Measurements from ENCODE around the gene OCRL.

The OCRL gene

GRCh38 chrX:129576539-129576938, 36.5 kb downstream of the OCRL start:
- DNase-seq (ENCODE audit: low read depth, low spot score) = no peak
- H3K4me3 ChIP-seq (ENCODE audit: low read length) = no peak overlapping the region

DNA sequence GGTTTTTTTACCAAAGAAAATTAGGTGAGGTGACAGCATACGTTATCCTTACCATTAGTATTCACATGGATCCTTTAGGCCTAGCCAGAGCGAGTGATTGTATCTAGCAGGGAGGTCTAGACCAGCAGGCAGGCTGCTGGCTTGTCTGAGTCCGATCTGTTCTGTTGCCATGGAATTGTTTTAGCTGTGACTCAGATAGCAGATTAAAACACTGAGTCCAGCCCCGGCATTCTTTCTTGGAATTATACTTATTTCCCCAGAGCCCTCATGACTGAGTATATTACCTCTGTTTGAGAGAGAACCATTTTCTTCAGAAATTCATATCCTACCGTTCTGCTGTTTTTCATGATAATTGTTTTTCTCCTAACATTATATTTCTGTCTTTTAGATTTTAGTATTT, 37.4 kb downstream of the OCRL start:
- DNase-seq (ENCODE audit: low read depth, low spot score) = no peak
- no peak overlapping the region for H3K4me3 ChIP-seq (ENCODE audit: low read length)

GRCh38 chrX:129577877-129578276, 37.8 kb downstream of the OCRL start:
- H3K4me3 ChIP-seq (ENCODE audit: low read length) = no peak overlapping the region
- no peak for DNase-seq (ENCODE audit: low read depth, low spot score)

GRCh38 chrX:129581904-129582303, 41.8 kb downstream of the OCRL start:
- no peak for DNase-seq (ENCODE audit: low read depth, low spot score)
- H3K4me3 ChIP-seq (ENCODE audit: low read length) = no peak overlapping the region

DNA sequence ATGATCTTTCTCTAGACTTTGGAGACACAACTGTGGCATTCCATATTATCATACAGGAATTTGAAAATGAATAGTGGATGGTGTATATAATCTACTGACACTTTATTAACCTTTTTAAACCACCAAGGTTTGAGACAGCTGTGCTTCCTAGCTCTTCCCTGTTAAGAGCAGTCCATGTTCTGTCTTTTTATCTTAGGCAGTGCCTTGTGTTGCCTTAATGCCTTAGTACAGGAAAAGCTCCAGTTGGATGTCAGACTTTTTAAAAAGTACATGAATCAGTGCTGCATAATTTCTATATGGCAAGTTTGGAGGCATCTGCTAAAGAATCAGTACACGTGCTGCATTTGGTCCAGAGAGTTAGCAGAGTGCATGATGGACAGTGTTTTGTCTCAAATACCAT, 45.1 kb downstream of the OCRL start:
- H3K4me3 ChIP-seq (ENCODE audit: low read length) = no peak overlapping the region
- no peak for DNase-seq (ENCODE audit: low read depth, low spot score)

- H3K4me3 ChIP-seq (ENCODE audit: low read length) = no peak overlapping the region
- no peak for DNase-seq (ENCODE audit: low read depth, low spot score)
These were observed 45.6 kb downstream of the OCRL start for GRCh38 chrX:129585691-129586090.

DNA sequence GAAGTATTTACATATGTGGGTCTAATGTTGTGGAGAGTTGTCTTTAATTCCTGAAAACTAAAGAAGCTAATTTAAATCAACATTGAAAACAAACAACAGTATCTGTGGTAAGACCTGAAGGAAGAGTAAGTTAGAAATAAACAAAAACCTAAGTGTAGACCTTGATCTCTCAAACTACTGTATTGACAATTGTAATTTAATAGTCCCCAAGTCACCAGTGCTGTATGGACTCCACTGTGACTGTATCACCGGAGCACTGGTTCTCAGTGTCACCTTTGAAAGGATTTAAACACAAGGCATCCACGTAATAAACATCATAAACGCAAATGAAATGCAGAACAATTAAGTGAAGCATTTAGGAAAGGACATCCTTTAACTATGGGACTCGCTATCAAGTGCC, 46.4 kb downstream of the OCRL start:
- no peak overlapping the region for H3K4me3 ChIP-seq (ENCODE audit: low read length)
- no peak for DNase-seq (ENCODE audit: low read depth, low spot score)

GRCh38 chrX:129590596-129590995, 50.5 kb downstream of the OCRL start:
- H3K4me3 ChIP-seq (ENCODE audit: low read length) = no peak overlapping the region
- no peak for DNase-seq (ENCODE audit: low read depth, low spot score)

DNA sequence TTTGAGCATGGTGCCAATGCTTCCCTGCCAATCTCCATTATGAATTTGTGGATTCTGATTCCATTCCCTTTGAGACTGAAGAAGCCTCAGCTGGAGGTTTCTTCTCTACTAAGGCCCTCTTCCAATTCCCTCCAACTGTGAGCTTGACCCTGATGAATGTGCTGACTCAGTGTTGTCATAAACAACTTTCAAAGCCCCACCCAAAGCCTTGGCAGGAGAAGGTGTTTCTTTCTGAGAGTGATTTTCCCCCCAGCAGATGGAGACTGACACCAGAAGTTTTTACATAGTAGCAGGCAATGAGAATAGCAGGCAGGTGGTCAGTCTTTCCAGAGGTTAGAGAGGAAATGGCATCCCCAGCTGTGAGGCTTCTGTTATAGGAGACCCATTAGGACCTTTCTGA, 53.1 kb downstream of the OCRL start:
- no peak overlapping the region for H3K4me3 ChIP-seq (ENCODE audit: low read length)
- DNase-seq (ENCODE audit: low read depth, low spot score) = no peak

GRCh38 chrX:129594781-129595180, 54.7 kb downstream of the OCRL start:
- DNase-seq (ENCODE audit: low read depth, low spot score) = no peak
- H3K4me3 ChIP-seq (ENCODE audit: low read length) = no peak overlapping the region

DNA sequence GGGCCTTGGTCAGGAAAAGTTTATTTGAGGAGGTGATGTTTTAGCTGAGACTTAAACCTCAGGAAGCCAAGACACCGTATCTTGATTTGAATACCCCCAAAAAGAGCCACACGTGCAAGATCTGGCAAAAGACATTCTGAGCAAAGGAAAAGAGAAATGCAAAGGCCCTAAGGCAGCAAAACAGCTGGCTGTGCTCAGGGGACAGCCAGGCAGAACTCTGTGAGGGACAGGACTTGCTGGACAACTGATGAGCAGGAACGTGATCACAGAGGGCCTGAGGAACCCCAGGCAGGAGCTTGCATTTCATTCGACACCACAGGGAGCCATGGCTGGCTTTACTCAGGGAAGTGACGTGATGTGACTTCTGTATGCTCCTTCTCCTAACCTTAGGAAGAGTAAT, 56.0 kb downstream of the OCRL start:
- no peak for DNase-seq (ENCODE audit: low read depth, low spot score)
- H3K4me3 ChIP-seq (ENCODE audit: low read length) = no peak overlapping the region

- DNase-seq (ENCODE audit: low read depth, low spot score) = no peak
- no peak overlapping the region for H3K4me3 ChIP-seq (ENCODE audit: low read length)
These were observed 57.8 kb downstream of the OCRL start for GRCh38 chrX:129597905-129598304.

DNA sequence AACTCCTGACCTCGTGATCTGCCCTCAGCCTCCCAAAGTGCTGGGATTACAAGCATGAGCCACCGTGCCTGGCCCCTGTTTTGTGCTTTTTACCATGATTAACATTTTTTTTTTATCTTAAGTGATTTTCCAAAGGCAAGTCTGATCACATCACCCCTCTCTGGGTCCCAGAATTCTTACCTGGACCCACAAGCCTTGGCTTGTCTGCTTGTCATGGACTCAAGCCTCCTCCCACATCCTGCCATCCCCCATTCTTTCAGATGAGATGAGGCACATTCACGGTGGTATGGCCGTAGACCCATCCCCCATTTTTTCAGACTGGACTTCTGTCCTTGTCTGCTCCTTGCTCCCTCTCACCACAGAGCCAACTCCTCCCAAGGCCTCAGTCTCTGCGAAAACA, 59.4 kb downstream of the OCRL start:
- no peak for DNase-seq (ENCODE audit: low read depth, low spot score)

DNA sequence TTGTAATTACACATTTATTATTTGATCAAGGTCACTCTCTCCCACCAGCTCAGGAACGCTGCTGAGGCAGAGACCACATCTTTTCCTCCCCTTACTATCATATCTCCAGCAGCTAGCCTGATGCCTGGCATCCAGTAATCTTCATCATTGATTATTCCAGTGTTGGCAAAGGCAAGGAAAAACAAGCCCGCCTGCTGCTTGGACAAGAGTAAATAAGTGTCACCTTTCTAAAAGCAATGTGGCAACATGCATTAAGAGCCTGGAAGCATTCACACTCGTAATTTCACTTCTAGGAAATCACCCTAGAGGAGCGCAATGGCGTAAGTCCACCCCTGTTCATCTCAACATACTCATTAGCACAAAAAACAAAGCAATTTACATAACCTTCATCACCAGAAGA, 59.9 kb downstream of the OCRL start:
- DNase-seq (ENCODE audit: low read depth, low spot score) = no peak
- H3K4me3 ChIP-seq (ENCODE audit: low read length) = no peak overlapping the region

More for the DNA sequence above, 59.4 kb downstream of the OCRL start:
- H3K4me3 ChIP-seq (ENCODE audit: low read length) = no peak overlapping the region

DNA sequence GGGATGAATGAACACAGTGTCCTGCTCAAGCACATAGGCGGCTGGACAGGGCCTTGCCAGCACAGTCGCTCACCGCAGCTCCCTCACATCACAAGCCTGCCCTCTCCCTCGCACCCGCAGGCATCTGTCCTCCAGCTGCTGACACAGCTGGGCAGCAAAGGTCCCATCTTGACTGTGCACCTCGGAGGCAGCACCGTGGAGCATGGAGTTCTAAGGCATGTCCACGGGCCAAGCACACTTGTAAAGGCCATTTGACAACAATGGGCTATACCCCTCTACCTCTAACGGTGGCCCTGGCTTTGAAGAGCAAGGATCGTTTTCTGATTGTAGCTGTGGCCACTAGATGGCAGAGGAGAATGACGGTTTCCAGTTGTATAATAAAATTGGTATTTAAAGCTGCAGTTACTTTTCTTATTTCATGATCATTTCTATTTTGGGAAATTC, 60.9 kb downstream of the OCRL start:
- no peak for DNase-seq (ENCODE audit: low read depth, low spot score)
- H3K4me3 ChIP-seq (ENCODE audit: low read length) = no peak overlapping the region

- no peak overlapping the region for H3K4me3 ChIP-seq (ENCODE audit: low read length)
- DNase-seq (ENCODE audit: low read depth, low spot score) = no peak
These were observed 66.9 kb downstream of the OCRL start for GRCh38 chrX:129606918-129607317.

- no peak for DNase-seq (ENCODE audit: low read depth, low spot score)
- no peak overlapping the region for H3K4me3 ChIP-seq (ENCODE audit: low read length)
These were observed 68.4 kb downstream of the OCRL start for GRCh38 chrX:129608496-129608895.

DNA sequence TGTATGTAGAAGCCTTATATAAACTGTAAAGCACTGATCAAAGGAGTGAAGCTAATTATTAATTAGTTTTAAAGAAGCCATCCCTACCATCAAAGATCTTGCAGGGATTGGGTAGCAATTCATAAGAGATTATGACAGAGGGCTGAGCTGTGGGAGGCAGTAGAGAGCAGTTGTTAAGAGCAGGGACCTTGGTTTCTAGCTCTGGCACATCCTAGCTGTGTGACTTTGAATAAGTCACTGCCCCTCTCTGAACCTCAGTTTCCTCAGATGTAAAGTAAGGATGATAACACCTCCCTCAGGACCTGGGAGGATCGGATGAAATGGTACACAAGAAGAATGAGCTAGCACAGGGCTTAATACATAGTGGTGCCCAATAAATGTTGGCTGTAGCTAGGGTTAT, 69.3 kb downstream of the OCRL start:
- H3K4me3 ChIP-seq (ENCODE audit: low read length) = no peak overlapping the region
- no peak for DNase-seq (ENCODE audit: low read depth, low spot score)

- no peak for DNase-seq (ENCODE audit: low read depth, low spot score)
- no peak overlapping the region for H3K4me3 ChIP-seq (ENCODE audit: low read length)
These were observed 72.3 kb downstream of the OCRL start for GRCh38 chrX:129612396-129612795.

DNA sequence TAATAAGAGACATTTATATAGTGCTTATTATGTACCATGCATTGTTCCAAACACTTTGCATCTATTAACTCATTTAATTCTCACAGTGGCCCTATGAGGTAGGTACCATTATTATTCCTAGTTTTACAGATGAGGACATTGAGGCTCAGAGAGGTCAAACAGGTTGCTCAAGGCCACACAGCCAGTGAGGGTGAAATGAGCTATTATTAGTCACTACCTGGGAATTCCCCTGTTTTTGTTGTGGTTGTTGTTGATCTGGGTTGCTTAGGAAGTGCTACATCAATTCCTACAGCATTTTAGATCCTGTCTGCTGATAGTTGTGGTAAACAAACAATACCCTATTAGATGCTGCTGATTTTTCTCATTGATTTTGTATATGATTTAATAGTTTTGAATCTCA, 73.5 kb downstream of the OCRL start:
- no peak for DNase-seq (ENCODE audit: low read depth, low spot score)
- H3K4me3 ChIP-seq (ENCODE audit: low read length) = no peak overlapping the region

DNA sequence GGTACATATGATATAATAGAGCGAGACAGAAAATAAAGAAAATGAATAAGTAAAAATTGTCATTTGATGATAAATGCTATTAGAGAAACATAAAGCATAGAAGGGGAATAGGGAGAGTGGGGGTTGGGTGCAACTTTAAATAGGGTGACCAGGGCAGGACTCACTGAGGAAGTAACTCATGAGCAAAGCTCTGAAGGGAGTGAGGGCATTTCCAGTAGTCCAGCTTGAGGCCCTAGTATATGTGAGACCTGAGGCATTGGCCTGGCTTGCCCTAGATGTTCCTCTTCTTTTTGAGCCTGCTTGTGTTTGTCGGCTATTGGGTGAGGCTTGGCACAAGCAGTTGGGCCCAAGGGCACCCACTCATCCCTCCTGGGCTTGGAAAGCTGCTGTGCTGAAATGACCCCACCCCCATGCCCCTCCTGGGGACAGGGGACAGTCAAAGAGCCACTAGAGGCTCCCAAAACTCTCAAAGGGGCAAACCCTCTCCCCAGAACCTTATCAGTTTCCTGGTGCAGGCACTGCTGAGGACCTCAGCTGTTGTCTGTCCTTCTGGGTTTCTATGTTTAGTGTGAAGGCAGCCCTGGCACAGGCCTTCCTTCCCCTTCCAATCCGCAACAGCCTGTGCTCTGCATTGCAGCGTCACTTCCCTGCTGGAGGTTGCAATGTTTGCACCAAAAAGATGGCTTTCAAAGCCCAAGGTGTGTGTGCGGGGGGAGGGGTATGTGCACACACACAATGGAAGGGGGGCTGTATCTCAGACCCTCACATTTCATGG, 74.6 kb downstream of the OCRL start:
- no peak for DNase-seq (ENCODE audit: low read depth, low spot score)

More for the DNA sequence above, 74.6 kb downstream of the OCRL start:
- H3K4me3 ChIP-seq (ENCODE audit: low read length) = no peak overlapping the region

Measured in Jurkat, Clone E6-1 (cell line).